GOT3 (cell line): ENCODE measurements around the gene FAM107A.
"Not testable (repeated sequence)": the region's sequence is repeated elsewhere in the genome, so short reads cannot be mapped to it uniquely, and the experiment has no call there.

ENCODE experiments used
- DNase-seq: peaks from one replicate; lab custom pipeline; 2025; ENCODE audit warnings: mixed read lengths; lab: John Stamatoyannopoulos, UW

FAM107A gene

DNA sequence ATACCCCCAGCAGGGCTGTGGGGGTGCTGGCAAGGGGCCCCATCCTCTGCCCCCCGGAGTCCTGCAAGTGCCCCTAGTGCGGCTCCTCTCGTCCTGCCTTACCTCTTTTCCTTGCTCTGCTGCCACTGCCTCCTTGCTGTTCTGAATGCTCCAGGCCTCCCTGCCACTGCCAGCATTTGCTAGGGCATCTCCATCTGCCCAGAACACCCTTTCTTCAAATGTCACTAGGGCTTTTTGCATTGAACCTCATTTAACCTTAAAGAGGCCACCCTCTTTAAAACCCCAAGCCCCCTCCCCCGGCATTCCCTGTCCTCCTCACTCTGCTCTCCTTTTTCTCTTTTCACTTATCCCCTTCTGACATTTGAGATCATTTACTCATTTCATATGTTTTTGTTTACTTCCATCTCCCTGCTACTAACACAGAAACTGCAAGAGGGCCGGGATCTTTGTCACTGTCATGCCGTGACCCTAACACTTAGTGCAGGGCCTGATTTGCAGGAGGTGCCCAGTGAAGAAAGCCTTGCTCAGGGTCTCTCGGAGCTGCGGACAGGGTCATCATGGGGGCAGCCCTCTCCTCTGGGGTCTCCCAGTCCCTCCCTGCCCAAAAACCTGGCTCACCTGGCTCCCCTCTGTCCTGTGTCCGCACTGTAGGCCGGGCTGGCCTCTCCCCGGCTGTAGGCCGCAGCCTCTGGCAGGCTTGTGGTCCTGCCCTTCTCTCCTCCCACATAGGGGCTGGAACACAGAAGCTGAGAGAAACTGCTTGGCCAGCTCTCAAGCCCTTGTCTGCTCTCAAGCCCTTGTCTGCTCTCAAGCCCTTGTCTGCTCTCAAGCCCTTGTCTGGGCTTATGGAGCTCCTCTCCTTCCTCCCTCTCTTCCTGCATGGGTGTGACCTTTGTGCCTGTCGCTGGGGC, 40.4 kb downstream of the FAM107A start, which contains the start of gene ACOX2:
TSS of gene ACOX2 (minus strand) at position 690 of the 911 bp plus-strand sequence. CDS start 2,084 bp downstream, outside the sequence.
- DNase-seq = no peak

DNA sequence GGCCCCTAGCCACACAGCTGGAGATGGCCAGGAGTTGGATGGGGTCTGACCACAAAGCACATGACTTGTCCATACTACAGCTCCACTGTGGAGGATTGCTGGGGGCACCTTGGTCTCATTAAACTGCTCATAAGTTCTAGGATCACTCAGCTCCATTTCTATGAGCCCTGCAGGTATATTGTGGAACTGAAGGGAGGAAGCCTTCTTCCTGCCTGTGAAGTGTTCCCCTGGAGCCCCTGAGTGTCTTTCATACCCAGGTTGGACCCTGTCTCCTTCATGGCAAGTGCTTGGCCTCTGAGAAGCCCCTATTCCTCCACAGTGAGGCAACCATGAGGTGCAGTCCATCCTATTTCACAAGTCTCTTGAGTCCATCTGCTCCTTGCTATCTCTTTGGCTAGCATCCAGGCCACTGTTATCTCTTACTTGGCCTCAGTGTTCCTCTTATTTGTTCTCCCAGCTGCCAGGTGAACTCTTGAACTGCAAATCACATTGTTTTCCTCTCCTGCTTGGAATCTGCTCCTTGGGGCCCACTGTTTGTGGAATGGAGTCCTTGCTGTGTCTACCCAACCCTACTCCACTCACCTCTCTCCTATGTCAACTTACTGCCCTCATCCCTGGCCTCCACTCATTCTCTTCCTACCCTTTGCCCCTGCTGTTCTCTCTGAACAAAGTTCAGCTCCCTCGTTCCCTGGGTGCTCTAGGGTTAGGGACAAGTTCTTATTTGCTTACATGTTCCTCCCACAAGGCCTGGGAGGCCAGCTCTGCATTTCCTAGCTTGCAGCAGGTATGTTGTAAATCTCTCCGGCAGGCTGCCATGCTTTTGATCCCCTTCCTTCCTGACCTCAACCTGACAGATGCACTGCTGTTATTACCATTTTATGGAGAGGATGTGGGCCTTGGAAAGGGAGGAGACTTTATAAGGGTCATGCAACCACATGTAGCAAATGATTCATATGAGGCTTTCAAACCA, 41.4 kb downstream of the FAM107A start:
- no peak for DNase-seq

DNA sequence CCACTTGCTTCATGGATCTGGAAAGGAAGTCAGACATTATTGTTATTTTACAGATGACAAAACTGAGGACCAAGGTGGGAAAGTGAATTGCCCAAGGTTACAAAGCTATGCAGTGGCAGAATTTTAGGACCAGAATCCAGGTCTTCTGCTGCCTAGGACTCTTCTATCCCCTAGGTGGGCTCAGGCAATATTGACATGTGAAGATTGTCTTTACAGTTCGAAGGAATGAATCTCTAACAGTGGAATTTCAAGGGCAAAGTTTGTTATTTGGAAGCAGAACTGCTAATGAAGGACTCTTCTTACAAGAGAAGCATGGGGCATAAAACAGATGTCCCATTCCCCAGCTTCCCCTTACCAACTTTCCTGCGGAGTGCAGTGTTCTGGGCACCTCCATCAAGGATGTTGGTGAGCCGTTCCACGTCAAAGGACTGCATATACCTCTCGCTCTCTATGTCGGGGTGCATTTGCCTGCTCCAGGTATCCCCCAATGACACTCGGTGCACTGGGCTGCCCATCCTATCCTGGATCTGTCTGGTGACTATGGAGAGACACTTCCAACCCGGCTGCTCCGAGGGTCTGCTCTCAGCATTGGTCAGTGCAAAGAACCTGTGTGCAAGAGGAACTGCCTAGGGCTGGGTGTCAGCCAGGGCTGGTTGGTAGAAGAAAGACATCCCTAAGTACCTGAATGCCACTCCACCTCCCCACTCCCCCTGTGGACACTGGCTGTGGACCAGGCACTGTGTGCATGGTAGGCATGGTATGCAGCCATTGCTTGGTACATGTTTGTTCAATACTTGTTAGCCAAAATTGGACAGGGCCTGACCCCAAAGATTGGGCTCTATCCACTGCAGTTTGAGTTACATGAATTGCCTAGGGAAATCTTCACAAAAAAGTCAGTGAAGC, 42.3 kb downstream of the FAM107A start:
- DNase-seq = no peak

DNA sequence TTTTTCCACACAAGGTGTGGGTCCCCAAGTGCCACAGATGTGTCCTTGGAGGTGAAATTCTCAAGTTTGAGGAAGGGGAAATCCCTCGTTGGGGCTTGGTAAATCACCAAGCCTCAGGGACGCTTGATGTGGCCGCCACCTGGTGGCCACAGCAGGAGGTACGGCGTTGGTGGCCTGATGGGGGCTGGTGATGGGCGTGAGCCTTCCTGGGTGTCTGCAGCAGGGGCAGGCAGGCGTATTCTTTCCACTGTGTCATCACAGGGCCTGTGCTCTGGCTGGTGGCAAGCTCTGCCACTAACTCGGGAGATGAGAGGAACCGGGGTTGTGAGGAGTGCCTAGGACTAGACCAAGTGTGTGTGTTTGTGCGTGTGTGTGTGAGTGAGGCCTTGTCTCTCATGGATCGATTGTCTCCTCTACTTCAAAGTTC, 44.4 kb downstream of the FAM107A start:
- DNase-seq = peak; percentile 24

DNA sequence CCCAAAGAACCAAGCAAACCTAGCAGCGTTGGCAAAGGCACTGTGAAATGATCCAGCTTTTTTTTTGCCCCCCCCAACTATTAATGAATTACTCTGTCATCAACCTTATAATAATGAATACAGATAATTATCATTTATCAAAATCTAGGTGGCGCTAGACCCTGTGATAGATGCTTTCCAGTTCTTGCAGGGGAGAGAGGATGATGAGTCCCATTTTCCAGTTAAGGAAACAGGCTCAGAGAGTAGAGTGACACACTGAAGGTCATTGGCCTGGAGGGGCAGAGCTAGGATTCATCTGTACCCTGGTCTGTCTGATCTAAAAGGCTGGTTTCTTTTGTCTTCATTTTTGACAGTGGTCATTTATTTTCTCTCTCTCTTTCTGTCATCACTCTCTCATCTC, 45.2 kb downstream of the FAM107A start:
- no peak for DNase-seq

DNA sequence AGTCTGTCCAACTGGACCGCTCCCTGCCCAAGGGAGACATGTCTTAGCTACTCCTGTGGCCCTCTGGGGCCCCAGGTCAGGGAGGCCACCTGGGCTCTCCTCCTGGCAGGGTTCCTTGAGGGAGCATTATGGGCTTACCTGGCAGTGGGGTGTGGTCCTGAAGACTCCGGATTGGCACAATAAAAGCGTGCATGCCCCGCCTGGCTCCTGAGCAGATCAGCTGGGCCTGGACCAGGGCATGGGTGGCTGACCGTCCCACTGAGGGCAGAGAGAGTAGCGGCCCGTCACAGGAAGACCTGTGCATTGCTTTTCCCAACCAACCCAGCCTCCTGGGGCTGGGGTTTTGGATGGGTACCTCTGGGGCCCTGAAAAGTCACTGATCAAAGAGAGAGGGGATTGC, 45.6 kb downstream of the FAM107A start:
- no peak for DNase-seq

DNA sequence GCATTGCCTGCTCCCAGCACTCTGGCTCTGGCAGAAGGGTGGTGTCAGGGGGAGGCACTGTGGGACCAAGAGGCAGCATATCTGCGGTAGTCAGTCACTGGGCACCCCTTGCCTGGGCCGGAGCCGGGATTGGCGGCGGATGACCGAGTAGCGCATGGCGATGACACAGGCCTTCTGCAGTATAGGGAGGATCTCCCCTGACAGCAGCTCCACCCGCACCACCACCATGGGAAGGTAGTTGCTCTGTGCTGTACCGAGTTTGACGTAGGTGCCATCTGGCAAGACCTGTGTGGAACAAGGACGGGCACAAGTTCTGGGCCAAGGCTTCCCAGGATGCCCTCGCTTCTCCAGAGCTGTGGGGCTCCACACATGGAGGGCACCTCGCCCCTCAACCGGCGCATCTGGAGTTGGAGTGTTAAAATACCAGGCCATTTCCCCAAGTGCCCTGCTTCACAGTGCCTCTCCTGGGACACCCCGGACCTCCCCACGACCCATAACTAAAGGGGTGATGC, 46.8 kb downstream of the FAM107A start:
- no peak for DNase-seq

DNA sequence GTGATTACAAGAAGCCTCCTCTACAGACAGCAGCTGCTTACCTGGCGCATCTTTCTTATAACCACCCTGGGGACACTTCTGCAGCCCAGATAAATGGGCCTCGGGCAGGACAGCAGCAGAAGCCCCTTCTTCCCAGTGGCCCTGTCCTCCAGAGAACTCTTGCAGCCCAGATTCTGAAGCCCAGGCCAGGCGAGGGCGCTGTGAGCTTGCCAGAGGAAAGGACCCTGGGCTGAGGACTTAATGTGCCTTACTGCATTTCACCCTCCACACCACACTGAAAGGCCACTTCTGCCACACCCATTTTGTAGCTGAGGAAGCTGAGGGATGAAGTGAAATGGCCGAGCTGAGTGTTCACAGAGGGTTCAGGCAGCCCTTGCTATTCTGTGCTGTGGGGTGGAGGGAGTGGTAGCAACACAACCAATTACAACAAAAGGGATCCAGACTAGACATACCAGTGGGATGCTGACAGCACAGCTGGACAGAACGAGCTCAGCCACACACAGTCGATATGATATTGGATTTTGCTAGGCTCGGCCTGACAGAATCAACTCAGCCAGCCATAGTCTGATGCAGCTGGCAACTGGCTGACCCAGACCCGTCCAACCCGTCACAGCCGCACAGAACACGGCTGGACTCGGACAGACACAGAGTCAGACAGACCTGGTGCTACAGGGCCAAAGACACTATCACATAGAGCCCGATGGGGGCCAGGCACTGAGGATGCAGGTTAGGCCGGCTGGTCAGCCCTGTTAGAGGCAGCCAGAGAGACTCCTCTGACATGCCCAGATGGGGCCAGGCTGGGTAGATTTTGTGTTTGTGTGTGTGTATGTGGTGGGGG, 47.5 kb downstream of the FAM107A start:
- no peak for DNase-seq

DNA sequence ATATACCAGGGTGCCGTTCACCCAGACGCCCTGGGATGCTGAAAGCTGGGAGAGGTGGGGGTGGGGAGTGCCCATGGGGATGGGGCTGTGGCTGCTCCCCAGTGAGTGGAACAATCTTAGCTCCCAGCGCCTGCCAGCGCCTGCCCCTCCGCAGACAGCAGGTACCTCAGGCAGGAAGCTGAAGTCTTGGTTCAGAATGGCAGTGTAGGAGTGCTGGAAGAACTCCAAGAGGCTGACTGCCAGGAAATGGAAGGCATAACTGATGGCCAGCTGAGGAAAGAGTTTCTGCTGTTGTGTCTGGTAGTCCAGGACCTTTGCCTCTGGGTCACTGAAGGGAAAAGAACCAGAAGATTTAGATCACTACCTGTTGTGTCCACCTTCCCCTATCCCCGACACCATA, 48.6 kb downstream of the FAM107A start:
- no peak for DNase-seq

DNA sequence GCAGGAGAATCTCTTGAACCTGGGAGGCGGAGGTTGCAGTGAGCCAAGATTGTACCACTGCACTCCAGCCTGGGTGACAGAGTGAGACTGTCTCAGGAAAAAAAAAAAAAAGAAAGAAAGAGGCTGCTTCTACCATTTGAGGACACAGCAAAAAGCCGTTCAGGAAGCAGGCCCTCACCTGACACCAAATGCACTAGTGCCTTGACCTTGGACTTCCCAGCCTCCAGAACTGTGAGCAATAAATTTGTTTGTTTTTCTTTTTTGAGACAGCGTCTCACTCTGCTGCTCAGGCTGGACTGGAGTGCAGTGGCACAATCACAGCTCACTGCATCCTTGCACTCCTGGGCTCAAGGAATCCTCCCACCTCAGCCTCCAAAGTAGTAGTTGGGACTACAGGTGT, 49.8 kb downstream of the FAM107A start:
- DNase-seq = not testable (repeated sequence)

DNA sequence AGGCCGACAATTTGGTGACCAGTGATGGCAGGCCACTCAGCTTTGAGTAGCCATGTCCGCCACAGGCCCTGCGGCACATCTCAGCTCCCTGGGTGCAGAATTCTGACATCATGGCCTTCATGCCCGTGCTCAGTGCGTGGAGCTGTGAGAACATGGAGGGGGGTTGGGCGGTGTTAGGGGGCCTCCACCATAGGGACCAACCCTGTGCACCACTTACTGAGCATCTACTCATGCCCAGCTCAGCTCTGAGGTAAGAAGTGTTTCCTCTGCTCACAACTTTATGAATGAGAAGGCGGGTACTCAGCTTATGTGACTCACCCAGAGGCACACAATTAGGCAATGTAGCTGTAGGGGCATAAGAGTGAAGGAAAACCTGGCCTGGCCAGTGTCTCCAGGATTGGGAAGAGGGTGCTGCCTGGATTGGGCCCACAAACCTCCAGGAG, 50.7 kb downstream of the FAM107A start:
- peak; percentile 16 for DNase-seq

DNA sequence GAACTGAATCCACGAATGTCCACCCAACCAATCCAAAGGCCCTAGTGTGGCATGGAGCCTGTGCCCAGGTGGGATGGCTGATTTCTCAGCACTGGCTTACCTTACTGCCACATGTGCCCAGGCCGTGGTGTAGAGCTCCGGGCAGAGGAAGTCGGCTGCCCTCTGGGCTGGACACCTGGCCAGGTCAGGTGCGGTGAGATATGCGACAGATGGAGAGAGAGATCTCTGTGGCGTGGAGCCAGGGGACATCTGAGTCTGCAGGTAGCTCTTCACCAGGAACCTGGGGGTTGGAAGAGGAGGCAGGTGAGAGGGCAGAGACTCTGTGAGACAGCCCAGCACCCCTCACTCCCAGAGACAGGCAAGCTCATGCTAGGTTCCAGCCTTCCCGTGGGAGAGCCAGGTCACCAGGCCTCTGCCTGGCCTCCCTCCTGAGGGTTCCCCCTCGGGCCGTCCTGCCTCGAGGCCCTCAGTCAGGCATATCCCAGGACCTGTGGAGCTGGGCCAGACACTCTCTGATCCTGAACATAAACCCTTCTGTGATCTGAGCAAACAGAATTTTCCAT, 52.8 kb downstream of the FAM107A start:
- DNase-seq = no peak

DNA sequence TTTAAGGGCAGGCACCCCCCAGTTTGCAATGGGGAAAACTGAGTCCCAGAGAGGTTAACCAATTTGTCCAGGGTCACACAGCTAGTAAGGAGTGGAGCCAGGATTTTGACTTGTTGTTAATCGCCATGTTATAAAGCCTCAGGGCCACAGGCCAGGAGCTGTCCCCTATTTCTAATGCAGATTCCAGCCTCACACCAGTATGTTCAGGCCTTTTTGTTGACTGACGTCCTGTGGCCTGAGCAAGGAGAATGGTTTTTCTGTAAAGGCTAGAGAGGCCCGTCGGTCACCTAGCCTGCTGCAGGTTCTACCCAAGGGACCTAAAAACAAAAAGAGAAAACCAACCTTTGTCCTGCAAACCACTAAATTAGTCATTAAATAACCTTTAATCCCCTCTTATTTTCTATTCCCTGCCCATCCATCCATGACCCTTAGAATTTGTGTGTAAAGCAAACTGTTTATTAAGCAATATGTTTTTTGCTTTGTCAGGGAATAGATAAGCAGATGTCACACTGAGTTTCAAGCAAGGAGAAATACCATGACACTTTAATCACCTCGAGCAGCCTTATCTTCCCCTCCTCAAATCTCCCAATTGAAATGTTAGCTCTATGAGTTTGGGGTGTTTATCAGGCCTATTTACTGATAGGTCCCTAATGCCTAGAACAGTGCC, 54.3 kb downstream of the FAM107A start:
- DNase-seq = no peak

DNA sequence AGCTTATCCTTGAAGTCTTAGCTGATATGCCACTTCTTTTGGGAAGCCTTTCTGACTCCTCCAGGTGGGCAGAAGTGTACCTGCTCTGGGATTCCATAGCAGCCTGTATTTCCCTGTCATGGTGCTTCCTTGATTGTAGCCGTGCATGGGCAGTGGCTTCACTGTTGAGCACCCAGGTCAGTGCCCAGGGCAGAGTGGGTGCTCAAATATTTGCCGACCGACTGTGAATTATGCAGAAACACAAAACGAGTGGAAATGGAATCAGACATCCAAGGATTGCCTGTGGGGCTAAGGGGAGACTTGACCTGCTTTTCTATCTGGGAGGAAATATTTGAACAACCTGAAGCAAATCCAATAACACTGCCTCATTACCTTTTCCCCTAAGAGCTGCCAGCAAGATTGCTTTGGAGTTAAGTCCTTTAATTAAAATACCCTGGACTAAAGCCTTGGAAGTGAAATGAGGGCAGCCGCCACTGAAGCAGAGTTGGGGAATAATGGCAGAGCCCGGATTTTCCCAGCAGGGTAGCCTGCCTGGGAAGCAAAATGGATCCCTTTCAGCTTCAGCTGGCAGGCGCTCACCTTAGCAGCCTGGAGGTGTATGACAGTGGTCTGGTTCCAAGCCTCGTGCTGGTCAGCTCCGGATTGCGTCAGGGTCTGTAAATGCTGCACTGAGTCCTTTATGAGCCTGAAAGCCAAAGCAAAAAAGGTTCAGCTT, 55.1 kb downstream of the FAM107A start:
- DNase-seq = no peak

DNA sequence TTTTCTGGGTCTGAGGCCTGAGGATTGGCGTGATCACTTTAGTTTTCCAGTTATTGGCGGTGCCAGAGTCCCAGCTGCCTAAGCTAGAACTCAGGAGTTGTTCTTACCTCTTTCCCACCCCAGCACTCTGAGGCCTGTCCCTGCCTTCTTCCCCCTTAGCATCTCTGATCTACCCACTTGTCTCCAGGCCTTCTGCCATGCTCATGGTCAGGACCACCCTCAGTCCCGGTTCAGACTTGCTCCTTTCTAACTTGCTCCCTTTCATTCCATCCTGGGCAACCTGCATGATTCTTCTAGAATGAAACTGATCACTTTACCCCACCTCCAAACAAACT, 55.9 kb downstream of the FAM107A start:
- DNase-seq = no peak

DNA sequence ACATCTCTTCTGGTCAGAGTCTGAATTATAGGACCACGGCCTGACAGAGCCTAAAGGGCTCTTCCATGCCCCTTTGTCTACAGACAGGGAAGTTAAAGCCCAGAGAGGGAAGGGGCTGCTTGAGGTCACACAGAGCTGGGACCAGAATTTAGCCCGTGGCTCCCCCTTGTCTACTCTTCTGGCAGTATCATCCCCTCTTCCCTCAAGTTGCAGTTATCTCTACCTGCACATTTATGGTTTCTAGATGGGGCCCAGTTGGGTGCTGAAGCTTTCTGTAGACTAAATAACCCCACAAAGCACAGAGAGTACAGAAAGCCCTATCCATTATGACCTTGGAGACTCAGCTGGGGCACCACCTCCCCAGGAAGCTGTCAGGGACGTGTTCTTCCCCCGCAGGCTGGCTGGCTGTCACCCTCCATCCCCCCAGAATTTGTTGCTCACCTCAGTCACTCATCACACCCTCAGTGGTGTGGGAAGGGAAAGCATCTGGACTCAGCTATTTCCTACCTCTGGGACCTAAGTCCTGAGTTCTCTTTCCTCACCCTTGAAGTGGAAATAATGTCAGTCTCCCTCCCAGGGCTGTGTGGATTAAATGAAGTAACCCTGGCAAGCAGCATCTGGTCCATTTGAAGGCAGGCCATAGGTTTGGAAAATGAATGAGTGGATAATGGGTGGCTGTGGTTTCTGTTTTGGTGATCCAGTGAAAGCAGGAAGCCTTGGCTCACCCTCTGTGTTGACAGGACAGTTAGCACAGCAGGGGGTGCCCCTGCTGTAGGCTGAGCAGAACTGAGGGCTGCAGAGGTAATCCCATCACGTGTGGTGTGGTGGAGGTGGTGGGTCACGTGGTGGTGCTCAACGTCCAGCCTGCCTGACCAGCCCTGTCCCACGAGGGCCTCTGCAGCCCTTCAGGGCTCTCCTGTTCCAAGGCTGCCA, 56.5 kb downstream of the FAM107A start:
- DNase-seq = no peak

DNA sequence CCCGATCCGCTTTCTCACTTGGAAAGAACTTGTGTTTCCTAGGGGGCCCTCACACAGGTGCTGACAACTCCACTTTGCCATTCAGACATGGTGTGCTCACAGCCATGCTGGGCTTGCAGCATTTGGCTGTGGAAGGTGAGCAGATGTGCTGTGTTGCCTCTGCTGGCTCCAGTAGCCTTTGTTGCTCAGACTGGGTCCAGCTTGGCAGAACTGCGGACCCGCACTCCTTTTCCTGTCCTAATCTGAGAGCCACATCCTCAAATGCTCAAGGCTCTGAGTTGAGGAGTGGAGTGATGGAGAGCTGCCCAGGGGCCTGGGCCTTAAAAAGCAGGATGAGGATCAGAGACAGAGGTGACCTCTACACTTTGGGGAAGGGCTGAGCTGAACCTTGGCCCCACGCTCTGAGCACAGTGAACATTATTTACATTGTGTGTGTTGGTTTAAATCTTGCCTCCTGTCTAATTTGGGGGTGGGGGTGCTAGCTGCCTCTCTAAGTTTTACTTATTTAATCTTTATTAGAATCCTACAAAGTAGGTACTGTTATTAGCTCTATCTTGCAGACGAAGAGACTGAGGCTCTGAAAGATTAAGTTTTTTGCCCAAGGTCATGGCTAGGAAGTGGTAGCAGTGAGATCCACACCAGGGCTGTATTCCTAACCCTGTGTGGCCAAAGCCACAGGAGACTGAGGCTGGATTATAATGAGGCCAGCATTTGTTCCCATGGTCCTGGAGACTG, 57.4 kb downstream of the FAM107A start:
- DNase-seq = no peak
